Measurements from ENCODE around the gene ELFN2.

DNA sequence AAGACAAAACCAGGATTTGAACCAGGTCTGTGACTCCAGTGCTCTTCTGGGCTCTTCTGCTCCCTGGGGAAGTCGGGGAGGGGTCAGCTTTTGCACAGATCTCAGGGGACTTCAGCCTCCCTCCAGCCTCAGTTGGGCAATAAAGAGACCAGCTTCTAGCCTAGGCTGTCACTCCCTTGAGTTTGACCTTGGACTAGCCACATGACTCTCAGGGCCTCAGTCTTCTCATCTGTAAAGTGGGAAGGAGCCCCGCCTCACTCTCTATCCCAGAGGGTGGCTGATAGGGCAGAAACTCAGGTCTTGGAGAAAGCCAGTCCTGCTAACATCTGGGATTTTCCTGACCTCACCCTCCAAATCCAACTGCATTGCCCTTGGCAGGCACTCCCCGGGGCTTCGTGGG, 38.7 kb downstream of the ELFN2 start:
- TF ChIP-seq, protein P1, sequence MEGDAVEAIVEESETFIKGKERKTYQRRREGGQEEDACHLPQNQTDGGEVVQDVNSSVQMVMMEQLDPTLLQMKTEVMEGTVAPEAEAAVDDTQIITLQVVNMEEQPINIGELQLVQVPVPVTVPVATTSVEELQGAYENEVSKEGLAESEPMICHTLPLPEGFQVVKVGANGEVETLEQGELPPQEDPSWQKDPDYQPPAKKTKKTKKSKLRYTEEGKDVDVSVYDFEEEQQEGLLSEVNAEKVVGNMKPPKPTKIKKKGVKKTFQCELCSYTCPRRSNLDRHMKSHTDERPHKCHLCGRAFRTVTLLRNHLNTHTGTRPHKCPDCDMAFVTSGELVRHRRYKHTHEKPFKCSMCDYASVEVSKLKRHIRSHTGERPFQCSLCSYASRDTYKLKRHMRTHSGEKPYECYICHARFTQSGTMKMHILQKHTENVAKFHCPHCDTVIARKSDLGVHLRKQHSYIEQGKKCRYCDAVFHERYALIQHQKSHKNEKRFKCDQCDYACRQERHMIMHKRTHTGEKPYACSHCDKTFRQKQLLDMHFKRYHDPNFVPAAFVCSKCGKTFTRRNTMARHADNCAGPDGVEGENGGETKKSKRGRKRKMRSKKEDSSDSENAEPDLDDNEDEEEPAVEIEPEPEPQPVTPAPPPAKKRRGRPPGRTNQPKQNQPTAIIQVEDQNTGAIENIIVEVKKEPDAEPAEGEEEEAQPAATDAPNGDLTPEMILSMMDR (IDR thresholded peaks at IDR 0.05; ENCODE audit: low read depth, low read length, missing input control): no peak
- no peak for TF ChIP-seq SP1 (IDR thresholded peaks at IDR 0.05)
- no peak for TF ChIP-seq GABPA (IDR thresholded peaks at IDR 0.05 in 1 of 2, conservative IDR thresholded peaks at IDR 0.05 in 1 of 2)
- TF ChIP-seq RAD21 (IDR thresholded peaks at IDR 0.05): no peak
- TF ChIP-seq YY1 (IDR thresholded peaks at IDR 0.05): no peak
- TF ChIP-seq MAX (IDR thresholded peaks at IDR 0.05): no peak
- TF ChIP-seq RXRA (IDR thresholded peaks at IDR 0.05): no peak
- no peak for TF ChIP-seq NR2F2 (IDR thresholded peaks at IDR 0.05)
- TF ChIP-seq ATF3 (IDR thresholded peaks at IDR 0.05): no peak

Measured in liver (tissue), 3 donors.